ENCODE data around the gene TMEM41B.
"Not testable (repeated sequence)": the region's sequence is repeated elsewhere in the genome, so short reads cannot be mapped to it uniquely, and the experiment has no call there.

Gene TMEM41B

GRCh38 chr11:9254416-9254815 lies 60.0 kb downstream of the TMEM41B start:
- no peak for DNase-seq

- no peak for DNase-seq
These were observed 61.3 kb downstream of the TMEM41B start for GRCh38 chr11:9253086-9253485.

GRCh38 chr11:9251311-9251710 lies 63.1 kb downstream of the TMEM41B start:
- no peak for DNase-seq

GRCh38 chr11:9250139-9250582 lies 64.2 kb downstream of the TMEM41B start:
- no peak for DNase-seq

DNA sequence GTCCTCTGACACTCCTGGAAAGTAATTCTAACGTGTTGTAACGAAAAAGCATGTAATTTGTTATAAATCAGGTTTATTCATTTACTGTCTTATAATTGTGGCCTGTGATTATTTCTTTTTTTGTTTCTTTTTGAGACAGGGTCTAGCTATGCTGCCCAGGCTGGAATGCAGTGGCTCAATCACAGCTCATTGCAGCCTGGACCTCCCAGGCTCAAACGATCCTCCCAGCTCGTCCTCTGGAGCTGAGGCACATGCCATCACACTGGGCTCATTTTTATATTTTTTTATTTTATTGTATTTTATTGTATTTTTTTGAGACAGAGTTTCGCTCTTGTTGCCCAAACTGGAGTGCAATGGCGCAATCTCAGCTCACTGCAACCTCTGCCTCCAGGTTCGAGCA lies 65.1 kb downstream of the TMEM41B start:
- no peak for DNase-seq

DNA sequence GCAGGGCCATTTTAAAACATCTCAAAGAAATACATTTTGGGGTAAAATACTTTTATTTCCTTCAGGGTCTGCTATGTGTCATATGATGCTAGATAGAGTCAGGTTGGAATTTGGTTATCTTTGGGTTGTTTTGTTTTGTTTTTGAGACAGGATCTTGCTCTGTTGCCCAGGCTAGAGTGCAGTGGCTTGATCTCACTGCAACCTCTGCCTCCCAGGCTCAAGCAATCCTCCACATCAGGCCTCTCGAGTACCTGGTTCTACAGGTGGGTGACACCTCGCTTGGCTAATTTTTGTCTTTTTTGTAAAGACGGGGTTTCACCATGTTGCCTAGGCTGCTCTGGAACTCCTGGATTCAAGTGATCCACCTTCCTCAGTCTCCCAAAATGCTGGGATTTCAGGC lies 66.5 kb downstream of the TMEM41B start:
- no peak for DNase-seq

GRCh38 chr11:9236242-9236641 lies 78.2 kb downstream of the TMEM41B start:
- DNase-seq, result not testable (repeated sequence)

DNA sequence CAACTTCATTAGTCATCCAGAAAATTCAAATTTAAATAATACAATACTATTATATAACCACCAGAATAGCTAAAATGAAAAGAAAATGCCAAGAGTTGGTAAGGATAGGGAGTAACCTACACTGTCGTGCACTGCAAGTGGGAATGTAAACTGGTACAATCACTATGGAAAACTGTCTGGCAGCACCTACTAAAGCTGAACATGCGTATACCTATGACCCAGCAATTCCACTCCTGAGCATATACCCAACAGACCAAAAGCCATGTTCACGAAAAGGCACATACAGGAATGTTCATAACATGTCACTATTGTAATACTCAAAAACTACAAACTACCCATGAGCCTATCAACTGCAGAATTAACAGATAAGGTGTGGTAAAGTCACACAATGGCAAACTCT lies 81.9 kb downstream of the TMEM41B start:
- DNase-seq, result no peak

DNA sequence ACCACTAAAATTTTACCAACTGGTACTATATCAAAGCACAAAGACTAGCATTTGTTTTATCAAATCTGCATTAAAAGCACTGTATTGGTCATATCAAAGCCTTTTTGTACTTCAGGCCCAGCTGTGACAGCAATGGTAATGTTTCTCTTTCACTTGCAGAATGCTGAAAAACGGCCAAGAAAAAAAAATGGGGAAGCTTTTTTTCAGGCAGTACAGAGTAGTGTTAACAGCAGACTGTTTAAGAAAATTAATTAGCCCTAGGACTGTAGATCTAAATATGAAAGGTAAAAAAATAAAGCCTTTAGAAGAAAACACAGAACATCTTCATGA lies 82.6 kb downstream of the TMEM41B start:
- no peak for DNase-seq
